ENCODE data around the gene KATNAL1.

DNA sequence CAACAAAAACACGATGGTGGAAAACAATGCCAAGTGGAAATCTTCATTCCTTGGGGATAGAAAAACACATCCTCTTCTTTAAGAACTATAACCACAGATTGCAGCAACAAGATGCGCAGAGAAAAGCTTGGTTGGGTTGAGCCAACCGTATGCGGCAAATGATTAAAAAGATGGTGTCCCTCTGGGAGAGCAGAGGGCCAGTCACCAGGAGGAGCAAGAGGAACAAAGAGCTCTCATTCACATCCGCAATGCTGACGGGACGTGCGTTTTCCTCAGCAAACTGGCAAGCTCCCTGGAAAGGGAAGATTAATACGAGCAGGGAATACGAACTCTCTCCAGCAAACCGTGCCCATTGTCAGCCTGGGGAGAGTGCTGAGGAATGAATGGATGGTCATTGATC, 141.6 kb downstream of the KATNAL1 start:
- no peak for TF ChIP-seq POLR2A (IDR thresholded peaks at IDR 0.05; ENCODE audit: low read length)
- no peak for TF ChIP-seq GATA1 (IDR thresholded peaks at IDR 0.05; ENCODE audit: low read depth, low read length)

All from erythroblast (primary cell).